ENCODE data around the gene ARHGEF28.

ARHGEF28 gene

GRCh38 chr5:73935719-73936118 is 309.7 kb downstream of the ARHGEF28 start:
- no peak for TF ChIP-seq POLR2AphosphoS5 (IDR thresholded peaks at IDR 0.05; ENCODE audit: low read depth, low read length)

GRCh38 chr5:73938280-73938937 is 312.4 kb downstream of the ARHGEF28 start:
- TF ChIP-seq TAF1 (IDR thresholded peaks at IDR 0.05; ENCODE audit: borderline replicate concordance, insufficient read depth, low read length) (no peak), REST (IDR thresholded peaks at IDR 0.05; ENCODE audit: insufficient read depth in 1 of 2, low read depth in 2 of 2, low read length in 2 of 2) (no peak), POLR2AphosphoS5 (IDR thresholded peaks at IDR 0.05; ENCODE audit: low read depth, low read length) (no peak), FOXP2 (optimal IDR thresholded peaks at IDR 0.05; ENCODE audit: borderline replicate concordance, extremely low read depth, extremely low read length, insufficient read depth) (no peak), SIN3A (IDR thresholded peaks at IDR 0.05; ENCODE audit: borderline replicate concordance, insufficient read depth, low read length) (no peak)

- no peak for TF ChIP-seq REST (IDR thresholded peaks at IDR 0.05; ENCODE audit: insufficient read depth in 1 of 2, low read depth in 2 of 2, low read length in 2 of 2)
- TF ChIP-seq TAF1 (IDR thresholded peaks at IDR 0.05; ENCODE audit: borderline replicate concordance, insufficient read depth, low read length): no peak
- TF ChIP-seq FOXP2 (optimal IDR thresholded peaks at IDR 0.05; ENCODE audit: borderline replicate concordance, extremely low read depth, extremely low read length, insufficient read depth): no peak
- no peak for TF ChIP-seq POLR2AphosphoS5 (IDR thresholded peaks at IDR 0.05; ENCODE audit: low read depth, low read length)
- TF ChIP-seq SIN3A (IDR thresholded peaks at IDR 0.05; ENCODE audit: borderline replicate concordance, insufficient read depth, low read length): no peak
Measured at GRCh38 chr5:73938938-73939320, 312.9 kb downstream of the ARHGEF28 start.

- TF ChIP-seq REST (IDR thresholded peaks at IDR 0.05; ENCODE audit: insufficient read depth in 1 of 2, low read depth in 2 of 2, low read length in 2 of 2) (no peak), TAF1 (IDR thresholded peaks at IDR 0.05; ENCODE audit: borderline replicate concordance, insufficient read depth, low read length) (no peak), POLR2AphosphoS5 (IDR thresholded peaks at IDR 0.05; ENCODE audit: low read depth, low read length) (no peak), SIN3A (IDR thresholded peaks at IDR 0.05; ENCODE audit: borderline replicate concordance, insufficient read depth, low read length) (no peak), FOXP2 (optimal IDR thresholded peaks at IDR 0.05; ENCODE audit: borderline replicate concordance, extremely low read depth, extremely low read length, insufficient read depth) (no peak)
Measured at GRCh38 chr5:73939557-73939956, 313.6 kb downstream of the ARHGEF28 start.

GRCh38 chr5:73940026-73940425 is 314.0 kb downstream of the ARHGEF28 start:
- no peak for TF ChIP-seq REST (IDR thresholded peaks at IDR 0.05; ENCODE audit: insufficient read depth in 1 of 2, low read depth in 2 of 2, low read length in 2 of 2)
- TF ChIP-seq FOXP2 (optimal IDR thresholded peaks at IDR 0.05; ENCODE audit: borderline replicate concordance, extremely low read depth, extremely low read length, insufficient read depth): no peak
